ENCODE measurements around the gene LPAR1. TPM values are rescaled to one million over a fixed set of nuclear protein-coding genes. Genes with fewer than 3 reads are reported as not detected.

LPAR1 gene
- total and polyA plus RNA-seq, 2 donors from 2014 or later = 2.9 to 28.2 TPM

GRCh38 chr9:110842169-110842568 is 196.1 kb downstream of the LPAR1 start:
- no peak for TF ChIP-seq CTCF (IDR thresholded peaks at IDR 0.05; ENCODE audit: borderline replicate concordance, extremely low read depth, insufficient read depth)
- intact Hi-C loops (cut with DNase I) = no loop called here
- H3K9ac ChIP-seq (ENCODE audit: low read length in 3 of 3) = no peak overlapping the region
- no peaks in the 10 kb centered on the region for H3K36me3 ChIP-seq (ENCODE audit: control insufficient read depth in 2 of 3, insufficient read depth in 3 of 3, low read length in 3 of 3)
- H3K4me3 ChIP-seq (ENCODE audit: low read length in 3 of 3) = no peak overlapping the region
- DNase-seq (peak in 1 of 5 donors; percentile 16), FAIRE-seq (no peak)
- no peak overlapping the region for H3K27ac ChIP-seq (ENCODE audit: low read depth in 2 of 2, low read length in 2 of 2)
- no peaks in the 10 kb centered on the region for H3K4me1 ChIP-seq (ENCODE audit: control insufficient read depth in 2 of 3, insufficient read depth in 2 of 3, low read depth in 1 of 3, low read length in 3 of 3)
- H3K9me3 ChIP-seq (ENCODE audit: control insufficient read depth in 2 of 3, insufficient read depth in 1 of 3, low read length in 3 of 3) = no peaks in the 10 kb centered on the region
- no peaks in the 10 kb centered on the region for H3K27me3 ChIP-seq (ENCODE audit: control insufficient read depth, insufficient read depth, low read length)

- intact Hi-C loops (cut with DNase I) = no loop called here
- no peak overlapping the region for H3K4me3 ChIP-seq (ENCODE audit: low read length in 3 of 3)
- no peaks in the 10 kb centered on the region for H3K9me3 ChIP-seq (ENCODE audit: control insufficient read depth in 2 of 3, insufficient read depth in 1 of 3, low read length in 3 of 3)
- no peaks in the 10 kb centered on the region for H3K27me3 ChIP-seq (ENCODE audit: control insufficient read depth, insufficient read depth, low read length)
- H3K36me3 ChIP-seq (ENCODE audit: control insufficient read depth in 2 of 3, insufficient read depth in 3 of 3, low read length in 3 of 3) = no peaks in the 10 kb centered on the region
- FAIRE-seq = no peak
- H3K4me1 ChIP-seq (ENCODE audit: control insufficient read depth in 2 of 3, insufficient read depth in 2 of 3, low read depth in 1 of 3, low read length in 3 of 3) = no peaks in the 10 kb centered on the region
- TF ChIP-seq CTCF (IDR thresholded peaks at IDR 0.05; ENCODE audit: borderline replicate concordance, extremely low read depth, insufficient read depth) = no peak
- no peak overlapping the region for H3K9ac ChIP-seq (ENCODE audit: low read length in 3 of 3)
- H3K27ac ChIP-seq (ENCODE audit: low read depth in 2 of 2, low read length in 2 of 2) = no peak overlapping the region
- DNase-seq = no peak
Measured at GRCh38 chr9:110837401-110838005, 200.8 kb downstream of the LPAR1 start.

GRCh38 chr9:110835859-110836271 is 202.4 kb downstream of the LPAR1 start:
- FAIRE-seq (no peak), DNase-seq (peak in 1 of 5 donors; percentile 67)
- no peaks in the 10 kb centered on the region for H3K9me3 ChIP-seq (ENCODE audit: control insufficient read depth in 2 of 3, insufficient read depth in 1 of 3, low read length in 3 of 3)
- no peak overlapping the region for H3K9ac ChIP-seq (ENCODE audit: low read length in 3 of 3)
- no peaks in the 10 kb centered on the region for H3K36me3 ChIP-seq (ENCODE audit: control insufficient read depth in 2 of 3, insufficient read depth in 3 of 3, low read length in 3 of 3)
- no peak overlapping the region for H3K4me3 ChIP-seq (ENCODE audit: low read length in 3 of 3)
- TF ChIP-seq CTCF (IDR thresholded peaks at IDR 0.05; ENCODE audit: borderline replicate concordance, extremely low read depth, insufficient read depth) = no peak
- intact Hi-C loops (cut with DNase I) = no loop called here
- H3K27ac ChIP-seq (ENCODE audit: low read depth in 2 of 2, low read length in 2 of 2) = no peak overlapping the region
- H3K4me1 ChIP-seq (ENCODE audit: control insufficient read depth in 2 of 3, insufficient read depth in 2 of 3, low read depth in 1 of 3, low read length in 3 of 3) = no peaks in the 10 kb centered on the region
- H3K27me3 ChIP-seq (ENCODE audit: control insufficient read depth, insufficient read depth, low read length) = no peaks in the 10 kb centered on the region

GRCh38 chr9:110835404-110835803 is 202.9 kb downstream of the LPAR1 start:
- no peak overlapping the region for H3K27ac ChIP-seq (ENCODE audit: low read depth in 2 of 2, low read length in 2 of 2)
- no peaks in the 10 kb centered on the region for H3K9me3 ChIP-seq (ENCODE audit: control insufficient read depth in 2 of 3, insufficient read depth in 1 of 3, low read length in 3 of 3)
- FAIRE-seq = no peak
- intact Hi-C loops (cut with DNase I) = no loop called here
- no peaks in the 10 kb centered on the region for H3K4me1 ChIP-seq (ENCODE audit: control insufficient read depth in 2 of 3, insufficient read depth in 2 of 3, low read depth in 1 of 3, low read length in 3 of 3)
- H3K27me3 ChIP-seq (ENCODE audit: control insufficient read depth, insufficient read depth, low read length) = no peaks in the 10 kb centered on the region
- no peak for TF ChIP-seq CTCF (IDR thresholded peaks at IDR 0.05; ENCODE audit: borderline replicate concordance, extremely low read depth, insufficient read depth)
- peak in 2 of 5 donors; percentile 57 to 68 for DNase-seq
- no peak overlapping the region for H3K9ac ChIP-seq (ENCODE audit: low read length in 3 of 3)
- no peaks in the 10 kb centered on the region for H3K36me3 ChIP-seq (ENCODE audit: control insufficient read depth in 2 of 3, insufficient read depth in 3 of 3, low read length in 3 of 3)
- no peak overlapping the region for H3K4me3 ChIP-seq (ENCODE audit: low read length in 3 of 3)

Measured in kidney (tissue), 14 donors.